Measurements from ENCODE around the gene EPM2A. TPM values are rescaled to one million over a fixed set of nuclear protein-coding genes. Genes with fewer than 3 reads are reported as not detected.

EPM2A gene
- total RNA-seq, 1 donor from 2014 or later: 10.5 TPM

DNA sequence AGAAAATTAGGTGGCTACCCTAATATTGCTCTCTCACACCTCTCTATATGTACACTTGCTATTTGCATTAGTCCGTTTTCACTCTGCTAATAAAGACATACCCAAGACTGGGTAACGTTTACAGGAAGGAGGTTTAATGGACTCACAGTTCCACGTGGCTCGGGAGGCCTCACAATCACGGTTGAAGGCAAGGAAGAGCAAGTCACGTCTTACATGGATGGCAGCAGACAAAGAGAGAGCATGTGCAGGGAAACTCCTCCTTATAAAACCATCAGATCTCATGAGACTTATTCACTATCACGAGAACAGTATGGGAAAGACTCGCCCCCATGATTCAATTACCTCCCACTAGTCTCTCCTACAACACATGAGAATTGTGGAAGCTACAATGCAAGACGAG, 53.4 kb downstream of the EPM2A start:
- no peak for DNase-seq (ENCODE audit: low read depth in 2 of 2)

DNA sequence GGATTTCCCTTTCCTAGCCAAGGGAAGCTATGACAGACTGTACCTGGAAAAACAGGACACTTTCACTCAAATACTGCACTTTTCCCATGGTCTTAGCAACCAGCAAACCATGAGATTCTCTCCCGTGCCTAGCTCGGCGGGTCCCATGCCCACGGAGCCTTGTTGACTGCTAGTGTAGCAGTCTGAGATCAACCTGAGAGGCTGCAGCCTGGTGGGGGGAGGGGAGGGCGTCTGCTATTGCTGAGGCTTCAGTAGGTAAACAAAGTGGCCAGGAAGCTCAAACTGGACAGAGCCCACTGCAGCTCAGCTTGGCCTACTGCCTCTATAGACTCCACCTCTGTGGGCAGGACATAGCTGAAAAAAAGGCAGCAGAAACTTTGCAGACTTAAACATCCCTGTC, 61.8 kb downstream of the EPM2A start:
- peak in 1 of 2 donors; percentile 35 for DNase-seq (ENCODE audit: low read depth in 2 of 2)

DNA sequence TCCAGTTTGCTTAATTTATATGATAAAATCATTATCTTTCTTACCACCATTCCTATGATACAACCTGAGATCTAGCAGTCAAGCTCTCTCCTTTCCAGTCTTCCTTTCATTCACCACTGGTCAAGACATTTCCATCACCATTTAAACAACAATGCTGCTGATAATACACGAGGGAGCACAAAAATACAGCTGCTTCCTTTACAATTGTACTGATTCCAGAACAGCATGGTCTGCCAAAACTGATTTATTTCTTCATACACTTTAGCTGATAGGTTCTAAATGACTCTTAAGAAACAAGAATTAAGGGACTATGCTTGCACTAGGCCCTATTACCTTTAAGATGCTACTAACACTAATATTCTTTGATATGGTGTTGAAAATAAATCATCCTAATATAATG, 65.0 kb downstream of the EPM2A start:
- peak; percentile 76 to 79 for DNase-seq (ENCODE audit: low read depth in 2 of 2)

DNA sequence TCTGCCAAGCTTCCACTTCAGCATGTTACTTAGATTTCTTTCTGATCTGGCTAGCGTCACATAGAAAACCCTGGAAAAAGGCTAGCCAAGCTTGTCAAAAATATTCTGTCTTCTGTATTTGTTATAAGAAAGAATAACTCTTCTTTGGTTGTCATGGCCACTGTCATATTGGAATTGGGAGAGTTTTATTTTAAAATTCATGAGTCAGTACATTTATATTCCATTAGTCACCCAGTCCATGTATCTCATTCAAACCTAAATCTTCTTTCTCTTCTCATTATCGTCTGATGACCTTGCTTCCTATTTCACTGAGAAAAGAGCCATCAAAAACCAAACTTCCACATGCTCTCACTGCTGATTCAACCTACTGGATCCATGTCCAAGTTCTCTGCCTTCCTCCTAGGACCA, 65.7 kb downstream of the EPM2A start:
- peak; percentile 73 to 83 for DNase-seq (ENCODE audit: low read depth in 2 of 2)

DNA sequence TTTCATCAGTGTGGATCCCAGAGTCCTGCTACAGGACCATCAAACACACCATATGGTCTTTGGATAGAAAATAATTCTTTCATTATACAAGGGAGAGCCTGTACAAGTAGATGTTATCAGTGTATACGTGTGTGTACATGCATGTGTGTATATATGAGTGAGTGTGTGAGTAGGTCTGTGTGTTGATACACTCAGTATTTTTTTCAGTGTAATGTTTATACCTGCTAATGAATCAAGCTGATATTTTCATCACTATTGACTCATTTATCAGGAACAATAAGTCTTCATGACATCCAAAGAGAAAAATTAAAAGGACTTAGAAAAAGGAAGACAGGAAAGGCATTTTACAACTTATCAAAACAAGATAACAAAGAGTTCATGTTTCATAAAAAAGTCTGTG, 66.5 kb downstream of the EPM2A start:
- peak; percentile 23 to 37 for DNase-seq (ENCODE audit: low read depth in 2 of 2)

DNA sequence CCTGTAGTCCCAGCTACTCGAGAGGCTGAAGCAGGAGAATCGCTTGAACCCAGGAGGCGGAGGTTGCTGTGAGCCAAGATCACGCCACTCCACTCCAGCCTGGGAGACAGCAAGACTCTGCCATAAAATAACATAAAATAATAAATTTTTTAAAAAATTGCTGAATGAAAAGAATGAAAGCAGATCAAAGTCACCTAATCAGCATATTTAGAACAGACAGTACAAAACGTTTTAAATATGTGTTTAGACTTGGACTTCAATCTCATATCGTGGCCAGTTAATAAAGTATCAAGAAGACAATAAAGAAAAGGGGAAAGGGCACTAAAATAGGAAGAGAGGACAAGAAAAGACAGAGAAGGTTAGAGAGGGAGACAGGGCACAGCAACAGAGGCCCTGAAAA, 74.6 kb downstream of the EPM2A start:
- no peak for DNase-seq (ENCODE audit: low read depth in 2 of 2)

DNA sequence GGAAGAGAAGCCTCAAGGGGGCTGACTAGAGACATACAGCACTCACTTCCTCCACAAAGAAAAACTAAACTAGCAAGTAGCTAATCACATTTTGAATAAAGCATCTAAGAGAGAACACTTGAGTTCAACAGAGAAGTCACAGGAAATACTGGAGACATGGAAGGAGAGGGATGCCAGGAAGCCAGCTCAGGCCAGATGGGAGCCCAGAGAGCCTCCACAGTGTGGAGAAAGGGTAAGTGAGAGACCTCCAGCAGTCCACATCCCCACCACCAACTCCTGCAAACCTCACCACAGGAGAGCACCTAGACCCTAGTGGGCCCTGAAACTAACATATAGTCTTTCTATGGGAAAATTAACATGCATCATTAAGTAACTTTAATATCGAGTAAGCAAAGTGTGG, 79.2 kb downstream of the EPM2A start:
- peak in 1 of 2 donors; percentile 31 for DNase-seq (ENCODE audit: low read depth in 2 of 2)

DNA sequence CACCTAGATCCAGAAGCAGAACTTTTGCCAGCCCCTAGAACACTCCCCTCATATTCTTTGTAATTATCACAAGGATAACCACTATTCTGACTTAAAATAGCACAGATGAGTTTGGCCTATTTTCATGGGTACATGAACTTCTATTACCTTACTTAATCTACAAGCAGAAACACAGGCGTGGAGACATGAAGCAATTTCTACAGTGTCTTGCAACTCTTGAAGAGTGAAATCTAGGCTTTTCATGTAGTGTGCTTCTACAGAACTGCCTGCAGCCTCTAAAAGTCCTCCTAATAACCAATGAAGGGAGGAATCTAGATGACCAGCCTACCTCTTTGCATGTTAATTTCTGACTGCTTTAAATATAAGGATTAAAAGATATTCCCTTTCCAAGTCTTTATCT, 82.7 kb downstream of the EPM2A start:
- no peak for DNase-seq (ENCODE audit: low read depth in 2 of 2)

DNA sequence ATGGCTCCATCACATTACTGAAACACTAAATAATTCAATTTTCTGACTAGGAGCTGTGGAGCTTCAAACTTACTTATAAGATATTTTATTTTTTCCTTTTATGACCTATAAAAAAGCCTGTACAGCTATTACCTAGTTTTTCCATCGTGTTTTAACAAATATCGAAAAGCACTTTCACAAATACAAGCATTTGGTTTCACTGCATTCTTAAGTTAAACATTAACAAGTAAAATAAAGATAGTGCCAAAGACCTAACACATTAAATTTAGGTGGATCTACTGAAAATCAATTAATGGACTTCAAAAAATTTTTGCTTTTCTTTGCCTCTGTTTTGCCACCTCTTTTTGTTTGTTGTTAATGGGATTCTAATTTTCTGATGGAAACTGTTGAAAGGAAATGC, 83.3 kb downstream of the EPM2A start:
- DNase-seq (ENCODE audit: low read depth in 2 of 2): no peak

DNA sequence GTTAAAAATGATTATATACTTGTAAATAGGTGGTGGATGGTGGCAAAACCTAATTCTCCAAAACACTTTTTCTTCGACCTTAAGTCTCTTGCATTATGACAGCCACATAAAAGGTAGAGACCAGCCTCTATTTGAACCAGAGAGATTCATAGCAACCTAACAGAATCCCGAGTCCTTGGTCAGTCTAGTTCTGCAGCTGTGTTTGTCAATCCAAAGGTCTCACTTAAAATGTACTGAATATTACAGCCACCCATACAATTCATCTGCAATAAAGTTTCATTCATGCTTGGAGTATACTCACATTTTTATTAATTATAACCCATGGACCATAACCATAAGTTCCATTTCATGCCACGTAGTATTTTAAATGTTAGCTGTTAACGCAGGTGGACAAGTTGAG, 87.2 kb downstream of the EPM2A start:
- DNase-seq (ENCODE audit: low read depth in 2 of 2): no peak

DNA sequence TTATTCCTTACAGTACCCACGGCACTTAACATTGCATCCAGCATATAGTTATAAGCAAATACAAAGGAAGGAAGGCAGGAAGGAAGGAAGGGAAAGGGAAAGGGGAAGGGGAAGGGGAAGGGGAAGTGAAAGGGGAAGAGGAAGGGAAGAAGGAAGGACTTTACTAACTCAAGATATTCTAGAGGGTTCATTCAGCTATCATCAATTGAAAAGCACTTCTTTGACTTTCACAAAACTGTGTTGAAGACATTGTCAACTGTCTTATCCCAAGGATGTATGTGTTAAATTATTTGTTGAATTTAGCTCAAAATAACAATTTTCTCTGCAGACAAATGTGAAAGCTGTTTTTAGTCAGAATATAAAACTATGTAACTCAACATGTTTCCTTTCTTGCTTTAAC, 87.7 kb downstream of the EPM2A start:
- DNase-seq (ENCODE audit: low read depth in 2 of 2): no peak

DNA sequence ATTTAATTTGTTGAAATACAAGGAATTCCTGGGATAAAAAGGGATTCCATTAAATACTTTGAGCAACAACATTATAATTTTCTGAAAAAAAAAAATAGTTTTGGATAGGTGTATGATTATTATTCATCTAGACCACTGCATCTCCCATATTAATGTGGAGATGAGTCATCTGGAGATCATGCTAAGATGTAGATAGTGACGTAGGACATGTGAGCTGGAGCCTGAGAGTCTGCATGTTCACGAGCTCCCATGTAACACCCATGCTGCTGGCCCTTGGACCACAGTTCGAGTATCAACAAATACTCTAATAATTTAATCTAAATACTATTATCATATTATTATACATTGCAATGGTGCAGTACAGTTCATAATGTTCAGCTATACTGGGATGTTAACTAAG, 91.6 kb downstream of the EPM2A start:
- peak in 1 of 2 donors; percentile 56 for DNase-seq (ENCODE audit: low read depth in 2 of 2)

DNA sequence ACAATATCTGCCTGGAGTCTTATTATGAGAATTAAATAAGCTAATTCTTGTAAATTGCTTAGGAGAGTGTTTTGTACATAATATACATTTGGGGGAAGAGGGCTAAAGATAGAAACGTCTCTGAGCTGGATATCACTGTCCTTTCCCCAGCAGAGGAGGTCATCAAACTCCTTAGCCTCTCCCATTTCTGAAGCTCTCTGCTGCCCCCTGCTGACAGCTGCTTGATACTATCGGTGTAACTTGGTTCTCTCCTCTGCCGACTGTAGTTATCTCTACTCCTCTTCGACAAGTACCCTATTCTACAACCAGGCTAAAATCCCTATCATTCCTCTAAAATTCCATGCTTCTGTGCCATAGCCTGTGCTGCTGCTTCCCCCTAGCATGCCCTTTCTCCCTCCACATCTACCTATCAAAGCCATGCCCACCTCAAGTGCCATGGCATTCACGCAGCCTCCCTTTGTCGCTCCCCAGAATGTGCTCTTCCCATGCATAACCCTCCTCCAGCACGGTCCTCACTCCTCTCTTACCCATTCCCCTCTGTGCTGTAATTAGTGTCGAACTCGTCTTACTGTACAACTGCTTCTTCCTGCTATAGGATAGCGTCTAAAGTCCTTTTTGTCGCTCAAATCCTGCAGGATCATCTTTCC, 101.2 kb downstream of the EPM2A start:
- DNase-seq (ENCODE audit: low read depth in 2 of 2): peak; percentile 78 to 87

DNA sequence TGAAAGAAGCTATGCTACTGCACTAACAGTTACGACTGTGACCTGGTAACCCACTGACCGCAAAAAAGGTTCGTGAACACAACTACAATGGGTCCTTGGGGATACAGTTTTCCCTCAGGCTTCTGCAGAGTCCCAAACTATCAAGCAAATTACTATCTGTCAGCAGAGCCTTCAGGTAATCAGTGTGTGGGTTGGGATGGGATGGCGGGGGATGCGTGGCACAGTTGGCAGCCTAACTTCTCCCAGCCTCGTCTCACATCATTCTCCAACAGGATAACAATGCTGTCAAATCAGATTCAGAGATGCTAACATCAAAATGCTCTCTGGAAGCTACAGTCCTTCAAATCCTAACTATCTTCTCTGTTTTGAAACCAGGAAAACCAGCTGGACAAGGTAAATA, 102.3 kb downstream of the EPM2A start:
- DNase-seq (ENCODE audit: low read depth in 2 of 2): no peak

DNA sequence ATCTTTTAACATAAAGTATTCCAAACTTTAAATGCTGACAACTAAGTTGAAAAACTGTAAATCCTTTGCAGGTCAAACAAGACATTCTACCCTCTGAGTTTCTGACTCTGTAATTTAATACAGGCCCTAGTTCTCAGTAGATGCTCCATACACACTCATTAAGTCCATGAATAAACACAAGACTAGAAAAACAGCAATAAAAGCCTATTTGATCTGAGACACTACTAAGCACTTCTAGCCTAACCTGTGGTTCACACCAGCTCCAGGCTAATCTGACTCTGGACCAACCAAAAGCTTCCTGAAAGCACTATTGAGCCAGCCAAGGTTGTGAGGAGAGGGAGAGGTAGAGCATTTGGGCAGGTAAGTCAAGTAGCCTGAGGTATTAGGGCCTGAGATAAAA, 103.9 kb downstream of the EPM2A start:
- DNase-seq (ENCODE audit: low read depth in 2 of 2): no peak

DNA sequence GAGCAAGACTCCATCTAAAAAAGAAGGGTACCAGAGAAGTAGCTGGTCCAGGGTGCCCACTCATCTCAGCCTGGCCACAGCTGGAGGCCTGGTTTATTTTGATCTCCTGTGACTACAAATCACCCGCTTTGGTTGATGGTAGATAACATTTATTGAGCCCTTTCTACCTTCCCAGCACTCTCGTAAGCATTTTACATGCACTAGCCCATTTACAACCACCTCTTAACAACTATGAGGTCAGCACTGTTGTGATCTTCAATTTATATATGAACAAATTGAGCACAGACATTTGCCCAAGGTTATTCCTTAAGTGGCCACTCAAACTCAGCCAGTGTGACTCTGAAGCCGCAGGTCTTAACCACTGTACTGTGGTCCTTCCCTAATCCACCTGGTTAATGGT, 104.7 kb downstream of the EPM2A start:
- DNase-seq (ENCODE audit: low read depth in 2 of 2): no peak

DNA sequence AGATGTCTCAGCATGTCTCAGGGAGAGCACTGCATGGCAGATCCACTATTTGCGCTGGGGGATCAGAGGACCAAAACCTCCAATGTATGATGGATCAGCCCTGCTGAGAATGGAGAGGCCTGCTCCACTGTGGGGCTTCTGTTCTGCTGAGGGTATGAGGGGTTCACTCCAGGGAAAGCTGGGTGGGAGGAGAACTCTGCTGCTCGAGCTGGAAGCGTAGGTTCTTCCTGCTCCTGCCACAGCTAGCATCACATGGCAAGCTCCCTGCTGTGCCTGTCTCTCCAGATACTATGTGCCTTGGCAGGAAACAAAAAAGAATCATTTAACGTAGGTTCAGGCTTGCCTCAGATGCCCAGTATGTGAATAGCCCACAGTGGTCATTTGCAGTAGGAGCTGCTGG, 105.8 kb downstream of the EPM2A start:
- DNase-seq (ENCODE audit: low read depth in 2 of 2): no peak

DNA sequence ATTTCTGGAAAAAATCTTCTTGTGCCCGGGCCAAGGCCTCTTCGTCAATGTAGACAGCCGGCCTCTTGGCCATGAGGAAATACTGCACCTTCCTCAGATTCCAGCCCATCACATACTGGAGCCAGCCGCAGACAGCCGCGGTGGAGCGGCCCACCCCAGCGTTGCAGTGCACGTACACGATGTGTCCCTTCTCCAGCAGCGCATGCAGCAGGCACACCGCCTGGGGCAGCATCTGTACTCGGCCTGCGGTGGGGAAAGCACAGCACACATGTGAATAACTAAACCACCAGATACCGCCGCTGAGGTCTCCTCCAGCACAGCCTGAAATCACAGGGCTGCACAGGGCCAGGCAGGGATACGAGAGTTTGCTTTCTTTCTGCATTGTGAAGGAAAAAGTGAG, 107.9 kb downstream of the EPM2A start:
- DNase-seq (ENCODE audit: low read depth in 2 of 2): no peak

DNA sequence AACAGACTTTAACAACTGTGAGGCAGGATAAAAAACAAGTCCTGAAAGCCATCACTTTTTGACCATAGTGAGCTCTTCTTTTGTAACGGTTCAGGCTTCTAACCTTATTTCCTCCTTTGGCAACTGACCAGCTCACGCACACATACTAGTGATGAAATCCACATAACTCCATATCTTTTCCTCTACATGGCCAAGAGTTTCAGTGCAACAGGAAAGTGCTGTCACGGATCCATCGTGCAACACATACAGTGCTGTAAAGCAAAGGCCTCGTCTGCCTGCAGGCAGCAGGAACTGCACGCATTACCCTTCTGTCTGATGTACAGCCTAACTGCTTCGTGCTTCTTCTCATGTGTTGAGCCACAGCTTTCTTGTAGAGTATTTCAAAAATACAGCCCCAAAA, 108.5 kb downstream of the EPM2A start:
- peak; percentile 55 to 96 for DNase-seq (ENCODE audit: low read depth in 2 of 2)

DNA sequence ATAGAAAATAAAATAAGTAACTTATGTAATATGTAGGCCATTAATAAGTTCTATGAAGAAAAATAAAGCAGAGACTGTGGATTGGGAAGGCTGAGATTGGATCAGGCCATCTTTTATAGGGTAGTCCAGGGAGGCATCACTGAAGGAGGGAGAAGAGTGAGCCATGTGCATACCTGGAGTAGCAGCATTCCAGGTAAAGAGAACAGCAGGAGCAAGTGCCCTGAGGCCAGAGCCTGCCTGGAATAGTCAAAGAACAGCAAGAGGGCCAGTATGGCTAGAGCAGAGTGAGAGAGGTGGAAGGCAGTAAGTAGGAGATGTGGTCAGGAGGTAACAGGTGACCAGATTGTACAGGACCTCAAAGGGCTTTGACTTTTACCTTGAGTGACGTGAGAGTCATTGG, 112.1 kb downstream of the EPM2A start:
- no peak for DNase-seq (ENCODE audit: low read depth in 2 of 2)

DNA sequence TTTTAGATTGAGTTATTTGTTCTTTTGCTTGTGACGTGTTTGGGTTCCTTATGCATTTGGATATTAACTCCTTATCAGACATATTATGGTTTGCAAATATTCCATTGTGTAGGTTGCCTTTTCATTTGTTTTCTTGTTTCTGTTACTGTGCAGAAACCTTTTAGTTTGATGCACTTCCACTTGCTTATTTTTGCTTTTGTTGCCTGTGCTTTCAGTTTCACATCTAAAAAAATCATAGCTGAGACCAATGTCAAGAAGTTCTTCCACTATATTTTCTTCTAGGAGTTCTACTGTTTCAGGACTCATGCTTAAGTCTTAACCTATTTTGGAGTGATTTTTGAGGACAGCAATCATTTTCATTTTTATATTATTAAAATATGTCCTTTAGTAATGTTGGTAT, 113.5 kb downstream of the EPM2A start:
- no peak for DNase-seq (ENCODE audit: low read depth in 2 of 2)

DNA sequence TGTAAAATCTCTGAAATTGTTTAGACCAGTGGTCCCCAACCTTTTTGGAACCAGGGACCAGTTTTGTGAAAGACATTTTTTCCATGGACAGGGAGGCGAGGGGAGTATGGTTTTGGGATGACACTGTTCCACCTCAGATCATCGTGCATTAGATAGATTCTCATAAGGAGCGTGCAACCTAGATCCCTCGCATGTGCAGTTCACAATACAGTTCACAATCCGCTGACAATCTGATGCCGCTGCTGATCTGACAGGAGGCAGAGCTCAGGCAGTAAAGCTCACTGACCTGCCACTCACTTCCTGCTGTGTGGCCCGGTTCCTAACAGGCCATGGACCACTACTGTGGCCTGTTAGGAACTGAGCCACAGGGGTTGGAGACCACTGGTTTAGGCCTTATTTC, 115.2 kb downstream of the EPM2A start:
- DNase-seq (ENCODE audit: low read depth in 2 of 2): no peak

DNA sequence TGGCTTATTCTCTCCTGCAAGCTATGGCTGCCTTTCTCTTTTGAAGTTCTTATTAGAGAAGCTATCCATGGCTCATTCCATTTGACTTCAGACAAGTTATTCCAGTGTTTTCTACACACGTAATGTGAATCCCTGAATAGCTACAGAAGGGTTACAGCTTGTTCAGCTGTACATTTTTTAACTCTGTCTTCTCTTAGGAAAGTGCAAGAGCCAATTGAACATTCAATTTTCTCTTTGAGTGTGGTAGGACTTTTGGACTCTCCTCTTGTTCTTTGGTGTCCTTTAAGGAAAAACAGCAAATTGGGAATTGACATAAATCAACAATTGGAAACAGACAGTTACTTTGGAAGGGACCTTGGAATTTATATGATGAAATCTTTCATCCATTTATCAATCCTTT, 125.8 kb downstream of the EPM2A start:
- no peak for DNase-seq (ENCODE audit: low read depth in 2 of 2)

DNA sequence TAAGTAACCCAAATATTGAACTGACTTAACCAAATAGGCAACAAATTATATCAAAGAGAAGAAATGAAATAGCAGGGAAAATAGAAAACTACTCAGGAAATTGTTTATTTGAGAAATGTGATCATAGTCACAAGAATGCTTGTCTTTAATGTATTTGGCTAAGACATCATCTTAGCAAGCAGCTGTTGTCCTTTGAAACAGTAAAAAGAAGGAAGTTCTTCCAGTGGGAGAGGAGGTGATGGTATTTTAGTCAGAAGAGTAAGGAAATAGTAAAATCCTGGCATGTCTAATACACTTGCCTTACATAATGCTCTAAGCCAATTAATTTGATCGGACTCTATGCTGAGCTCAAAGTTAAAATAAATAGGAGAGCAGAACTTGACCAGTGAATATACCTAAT, 126.5 kb downstream of the EPM2A start:
- DNase-seq (ENCODE audit: low read depth in 2 of 2): no peak
